HFF-Myc (cell line): Measurements from ENCODE around the gene TPBGL.

ENCODE experiments used
- DNase-seq: peaks from one replicate; pipeline ENCODE4 v3.0.0-alpha.2; 2011; ENCODE audit warnings: low read depth; ENCODE audit errors: extremely low read depth
- H3K4me3 ChIP-seq: replicated peaks from 2 replicates; pipeline ENCODE4 v1.5.1; 2011; ENCODE audit warnings: low read depth, mild to moderate bottlenecking, control low read depth, low read length
- CTCF ChIP-seq: IDR thresholded peaks from 2 replicates; pipeline ENCODE4 v1.5.1; 2012; ENCODE audit warnings: mild to moderate bottlenecking, low read depth, low read length, control low read depth; ENCODE audit errors: missing control alignments

Gene TPBGL

GRCh38 chr11:75239531-75240290, 863 bp upstream of the TPBGL start:
- H3K4me3 ChIP-seq = no peak overlapping the region
- TF ChIP-seq CTCF = no peak
- DNase-seq = no peak

- peak; percentile 33 for DNase-seq
- TF ChIP-seq CTCF = peak; percentile 43
- H3K4me3 ChIP-seq = peak overlapping the region; percentile 33
Observed at GRCh38 chr11:75241036-75241905, 697 bp downstream of the TPBGL start.

GRCh38 chr11:75241906-75242644, 1.5 kb downstream of the TPBGL start:
- DNase-seq = no peak
- TF ChIP-seq CTCF = no peak
- H3K4me3 ChIP-seq = peak overlapping the region; percentile 13; the same call in 1 of the 2 replicates

GRCh38 chr11:75242722-75243600, 2.4 kb downstream of the TPBGL start:
- TF ChIP-seq CTCF = no peak
- no peak overlapping the region for H3K4me3 ChIP-seq
- DNase-seq = no peak

- no peak for TF ChIP-seq CTCF
- DNase-seq = no peak
- no peak overlapping the region for H3K4me3 ChIP-seq
Observed at GRCh38 chr11:75244052-75244814, 3.7 kb downstream of the TPBGL start.
